GM12878 (cell line): Measurements from ENCODE around the gene TRPC1. TPM values are rescaled to one million over a fixed set of nuclear protein-coding genes. Genes with fewer than 3 reads are reported as not detected.

Source experiments
- ATAC-seq: fragments of 200-7000 bp; cut with Tn5 transposase; 3 replicates; pipeline ENCODE4 v1.9.1; 2020; ENCODE audit warnings: mild to moderate bottlenecking, moderate library complexity
- BruUV-seq: library from RNA; stranded (reverse); fragments of 400-500 nt; replicated peaks from 2 replicates; lab custom pipeline; 2021; lab: Mats Ljungman, UMichigan
- CTCF ChIA-PET: fragments of 300-600 bp; sonication (Branson Sonifier 250); formaldehyde crosslinking; extraction: SDS; loops from one replicate; lab custom pipeline; 2021; ENCODE audit warnings: inconsistent platforms; lab: Yijun Ruan, JAX
- POLR2A ChIA-PET: fragments of 350-600 bp; formaldehyde crosslinking; extraction: SDS; loops from one replicate; lab custom pipeline; 2021; ENCODE audit warnings: inconsistent platforms; lab: Charles Lee
- RAD21 ChIA-PET: fragments of 300-600 bp; sonication (Branson Sonifier 250); formaldehyde crosslinking; loops from one replicate; lab custom pipeline; 2023; ENCODE audit warnings: antibody characterized with exemption; ENCODE audit not compliant: unreplicated experiment; lab: Charles Lee
- SMC1A ChIA-PET: fragments of 300-600 bp; sonication (Branson Sonifier 250); formaldehyde crosslinking; loops from one replicate; lab custom pipeline; 2023; ENCODE audit not compliant: unreplicated experiment, uncharacterized antibody; lab: Charles Lee
- DNase-seq: peaks from one replicate; pipeline ENCODE4 v3.0.0-alpha.2; 2011; ENCODE audit warnings: low read depth, low spot score
- FAIRE-seq: peaks from 3 replicates; lab custom pipeline; 2011; peaks lifted over from hg19 to GRCh38; lab: Jason Lieb, UNC
- H2AFZ ChIP-seq: 2 replicates; pipeline ENCODE4 v1.6.0; 2011; ENCODE audit warnings: low read depth, low read length, control low read depth; ENCODE audit not compliant: control insufficient read depth
- H3K27ac ChIP-seq: 2 replicates; pipeline ENCODE4 v1.5.1; 2011; ENCODE audit warnings: control low read depth; ENCODE audit not compliant: control insufficient read depth, insufficient read depth
- H3K27me3 ChIP-seq, 2 experiments: replicated peaks in 1 of 2; 2 replicates each; pipeline versions ENCODE4 v1.6.0 to v1.6.1; 2011; ENCODE audit warnings: low read length in 1 of 2; ENCODE audit not compliant: control insufficient read depth in 2 of 2, insufficient read depth in 2 of 2
- H3K36me3 ChIP-seq, 2 experiments: 2 replicates each; pipeline ENCODE4 v1.5.1; 2011; ENCODE audit warnings: low read length in 1 of 2; ENCODE audit not compliant: control insufficient read depth in 2 of 2, insufficient read depth in 2 of 2
- H3K4me1 ChIP-seq: 2 replicates; pipeline ENCODE4 v1.6.1; 2011; ENCODE audit warnings: mild to moderate bottlenecking, low read length, moderate library complexity, mixed read lengths; ENCODE audit not compliant: control insufficient read depth, insufficient read depth
- H3K4me2 ChIP-seq: 2 replicates; pipeline ENCODE4 v1.6.0; 2011; ENCODE audit warnings: control low read depth; ENCODE audit not compliant: control insufficient read depth, insufficient read depth
- H3K4me3 ChIP-seq: fragments of 200-600 bp; sonication (generic); 2 replicates; pipeline ENCODE4 v1.5.1; 2016
- H3K79me2 ChIP-seq: 2 replicates; pipeline ENCODE4 v1.6.0; 2011; ENCODE audit warnings: low read length; ENCODE audit not compliant: control insufficient read depth, insufficient read depth
- H3K9ac ChIP-seq: 2 replicates; pipeline ENCODE4 v1.8.0; 2011; ENCODE audit warnings: low read length, control low read depth, mixed read lengths; ENCODE audit not compliant: control insufficient read depth, insufficient read depth
- H3K9me3 ChIP-seq: replicated peaks from 3 replicates; pipeline ENCODE4 v1.5.1; 2011; ENCODE audit warnings: mild to moderate bottlenecking, low read length; ENCODE audit not compliant: control insufficient read depth, insufficient read depth
- H4K20me1 ChIP-seq: 2 replicates; pipeline ENCODE4 v1.6.0; 2011; ENCODE audit not compliant: control insufficient read depth, insufficient read depth
- EGR1 ChIP-seq, 2 experiments: IDR thresholded peaks; 1 replicate in 1 of 2; 2 replicates in 1 of 2; pipeline ENCODE4 v1.6.1; 2011 to 2012; ENCODE audit warnings: low read depth in 2 of 2, low read length in 2 of 2, borderline replicate concordance in 1 of 2, mild to moderate bottlenecking in 1 of 2, moderate library complexity in 1 of 2
- HDAC6 ChIP-seq: fragments of 200-600 bp; sonication (generic); IDR thresholded peaks from one replicate; pipeline ENCODE4 v1.8.0; 2017; ENCODE audit warnings: antibody characterized with exemption; ENCODE audit not compliant: unreplicated experiment
- KAT2A ChIP-seq: conservative IDR thresholded peaks from 2 replicates; pipeline ENCODE4 v1.6.1; 2011; ENCODE audit warnings: low read depth, low read length; ENCODE audit not compliant: control insufficient read depth
- MTA2 ChIP-seq: fragments of 450-650 bp; IDR thresholded peaks from 2 replicates; pipeline ENCODE4 v1.6.1; 2016; ENCODE audit warnings: low read depth, mild to moderate bottlenecking, moderate library complexity
- NFYB ChIP-seq: IDR thresholded peaks from 2 replicates; pipeline ENCODE4 v1.6.1; 2011; ENCODE audit warnings: low read depth, mild to moderate bottlenecking, low read length, improper control_type of control experiment, moderate library complexity; ENCODE audit not compliant: insufficient read depth
- POU2F2 ChIP-seq: IDR thresholded peaks from 3 replicates; pipeline ENCODE4 v1.6.1; 2011; ENCODE audit warnings: low read depth, mild to moderate bottlenecking, low read length, borderline replicate concordance
- WGBS: methylation state at CpG from one replicate; pipeline ENCODE4 v1.1.6; 2016; ENCODE audit warnings: low lambda C conversion rate; ENCODE audit not compliant: insufficient replicate concordance, insufficient coverage; ENCODE audit errors: missing lambda C conversion rate; 5-methylcytosine and 5-hydroxymethylcytosine counted together
- in situ Hi-C: fragments of 300-500 bp; cut with MboI; formaldehyde crosslinking; loops from 9 replicates; pipeline ENCODE4 v1.14.3; 2018; ENCODE audit warnings: mixed read lengths
- intact Hi-C: fragments of 100-400 bp; cut with micrococcal nuclease; formaldehyde crosslinking; loops from one replicate; pipeline ENCODE4 v1.14.2; 2022; ENCODE audit not compliant: unreplicated experiment
- polyA plus RNA-seq, 11 experiments: library from polyadenylated mRNA; depleted of rRNA in 4 of 11; unstranded in 6 of 11; stranded (reverse) in 5 of 11; fragments of >200 nt; fragmentation: Nextera tagmentation in 4 of 11; fragmentation: Illumina TruSeq in 1 of 11; extraction: Ambion mirVana in 4 of 11; extraction: Trizol in 1 of 11; gene quantifications; 1 replicate in 1 of 11; 2 replicates in 10 of 11; pipeline versions ENCODE4 v1.2.1 to v1.2.3, GENCODE V29; 2011 to 2016; ENCODE audit warnings: inconsistent platforms in 2 of 11, missing spikeins in 2 of 11, low read depth in 1 of 11
- total RNA-seq, 4 experiments: library from RNA; depleted of rRNA in 3 of 4; stranded (reverse); fragments of >200 nt in 3 of 4; fragmentation: Illumina TruSeq in 1 of 4; extraction: Trizol in 1 of 4; gene quantifications; 2 replicates each; pipeline versions ENCODE4 v1.2.1 to v1.2.3, GENCODE V29; 2013 to 2021
- TF ChIP-seq, protein P1 (sequence below): IDR thresholded peaks from 2 replicates; pipeline ENCODE4 v1.6.1; 2011; ENCODE audit warnings: borderline replicate concordance, low read depth, mild to moderate bottlenecking, moderate library complexity, low read length; ENCODE audit not compliant: insufficient read depth, poor library complexity, severe bottlenecking
- TF ChIP-seq, protein P2 (sequence below): IDR thresholded peaks from 2 replicates; pipeline ENCODE4 v1.6.1; 2012; ENCODE audit warnings: low read depth, low read length, improper control_type of control experiment
- TF ChIP-seq, protein P3 (sequence below): fragments of 450-650 bp; IDR thresholded peaks from 2 replicates; pipeline ENCODE4 v1.6.1; 2016; ENCODE audit warnings: mild to moderate bottlenecking

TRPC1 gene
- total and polyA plus RNA-seq, 10 of the 15 experiments (the other 5 are each of a cell fraction or from before 2014, with no cell fraction given): 0.05 to 2.9 (median 0.17) TPM

DNA sequence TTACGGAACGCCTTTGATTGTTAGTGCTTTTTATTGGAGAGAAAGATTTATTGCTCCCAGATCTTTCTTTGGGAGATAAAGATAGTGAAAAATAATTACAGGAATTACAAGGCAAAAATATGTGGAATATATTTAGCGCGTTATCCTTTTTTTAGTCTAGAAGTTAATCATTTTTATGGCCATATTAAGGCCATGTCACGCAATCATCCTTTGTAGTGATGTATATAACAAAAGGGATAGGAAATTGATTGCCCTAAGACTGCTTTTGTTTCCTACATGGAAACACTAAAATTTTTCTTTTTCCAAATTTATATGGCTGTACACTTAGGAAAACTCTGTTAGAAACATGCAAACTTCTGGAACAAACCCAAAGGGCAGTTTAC is 1.5 kb downstream of the TRPC1 start:
- Histone ChIP-seq H3K4me3 (no peak overlapping the region), H2AFZ (no peak overlapping the region), H3K9ac (no peak overlapping the region), H3K36me3 (no peaks in the 10 kb centered on the region)
- RAD21 ChIA-PET: no interaction called here
- CTCF ChIA-PET: no interaction called here
- FAIRE-seq (no peak), DNase-seq (no peak)
- 97% methylated on average over 5 of the region's 5 CpGs for WGBS
- in situ Hi-C loops: no loop called here
- no TSS peak for BruUV-seq
- POLR2A ChIA-PET: no interaction called here
- TF ChIP-seq HDAC6: no peak
- TF ChIP-seq, all 136 proteins: peak for 0
- Histone ChIP-seq H4K20me1 (no peaks in the 10 kb centered on the region), H3K27ac (no peak overlapping the region), H3K79me2 (no peaks in the 10 kb centered on the region), H3K9me3 (no peaks in the 10 kb centered on the region), H3K4me2 (no peak overlapping the region), H3K4me1 (no peaks in the 10 kb centered on the region), H3K27me3 (no peaks in the 10 kb centered on the region)
- SMC1A ChIA-PET: no interaction called here
- intact Hi-C loops: no loop called here
- no peak for ATAC-seq

DNA sequence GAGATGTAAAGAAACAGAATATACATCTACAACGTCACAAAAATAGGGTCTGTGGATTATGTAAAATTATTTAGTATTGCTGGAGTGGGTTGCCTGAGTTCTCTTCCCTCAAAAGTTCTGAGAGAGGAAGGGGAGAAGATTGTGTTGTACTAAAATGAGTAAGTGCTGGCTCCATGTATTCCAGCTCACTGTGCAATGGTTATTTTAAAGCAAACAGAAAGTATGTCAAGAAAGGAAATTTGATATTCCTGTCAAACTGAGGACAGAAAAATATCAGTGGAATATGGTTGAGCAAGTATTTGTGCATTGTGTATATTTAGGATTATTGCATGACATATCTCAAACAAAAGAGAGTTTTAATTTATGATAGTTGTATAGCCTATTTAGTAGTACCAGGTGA is 2.2 kb downstream of the TRPC1 start:
- WGBS: 60% methylated on average over 1 of the region's 1 CpG
- FAIRE-seq (no peak), DNase-seq (no peak), ATAC-seq (no peak)
- H3K36me3 ChIP-seq: no peaks in the 10 kb centered on the region
- CTCF ChIA-PET: no interaction called here
- no peaks in the 10 kb centered on the region for H3K4me1 ChIP-seq
- SMC1A ChIA-PET: no interaction called here
- no peaks in the 10 kb centered on the region for H3K9me3 ChIP-seq
- RAD21 ChIA-PET: no interaction called here
- H3K27ac ChIP-seq: no peak overlapping the region
- no peaks in the 10 kb centered on the region for H3K27me3 ChIP-seq
- no peak overlapping the region for H3K9ac ChIP-seq
- no peak overlapping the region for H3K4me3 ChIP-seq
- POLR2A ChIA-PET: no interaction called here
- no peak overlapping the region for H2AFZ ChIP-seq
- H4K20me1 ChIP-seq: no peaks in the 10 kb centered on the region
- intact Hi-C loops (no loop called here), in situ Hi-C loops (no loop called here)
- no peaks in the 10 kb centered on the region for H3K79me2 ChIP-seq
- BruUV-seq: no TSS peak
- no peak overlapping the region for H3K4me2 ChIP-seq
- TF ChIP-seq POU2F2 (no peak), EGR1 (IDR thresholded peaks at IDR 0.05; ENCODE audit: borderline replicate concordance in 1 of 2, low read depth in 2 of 2, low read length in 2 of 2) (no peak), HDAC6 (no peak), KAT2A (no peak), NFYB (no peak), MTA2 (no peak)
- TF ChIP-seq, protein P1, sequence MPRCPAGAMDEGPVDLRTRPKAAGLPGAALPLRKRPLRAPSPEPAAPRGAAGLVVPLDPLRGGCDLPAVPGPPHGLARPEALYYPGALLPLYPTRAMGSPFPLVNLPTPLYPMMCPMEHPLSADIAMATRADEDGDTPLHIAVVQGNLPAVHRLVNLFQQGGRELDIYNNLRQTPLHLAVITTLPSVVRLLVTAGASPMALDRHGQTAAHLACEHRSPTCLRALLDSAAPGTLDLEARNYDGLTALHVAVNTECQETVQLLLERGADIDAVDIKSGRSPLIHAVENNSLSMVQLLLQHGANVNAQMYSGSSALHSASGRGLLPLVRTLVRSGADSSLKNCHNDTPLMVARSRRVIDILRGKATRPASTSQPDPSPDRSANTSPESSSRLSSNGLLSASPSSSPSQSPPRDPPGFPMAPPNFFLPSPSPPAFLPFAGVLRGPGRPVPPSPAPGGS: no peak
- TF ChIP-seq, protein P2, sequence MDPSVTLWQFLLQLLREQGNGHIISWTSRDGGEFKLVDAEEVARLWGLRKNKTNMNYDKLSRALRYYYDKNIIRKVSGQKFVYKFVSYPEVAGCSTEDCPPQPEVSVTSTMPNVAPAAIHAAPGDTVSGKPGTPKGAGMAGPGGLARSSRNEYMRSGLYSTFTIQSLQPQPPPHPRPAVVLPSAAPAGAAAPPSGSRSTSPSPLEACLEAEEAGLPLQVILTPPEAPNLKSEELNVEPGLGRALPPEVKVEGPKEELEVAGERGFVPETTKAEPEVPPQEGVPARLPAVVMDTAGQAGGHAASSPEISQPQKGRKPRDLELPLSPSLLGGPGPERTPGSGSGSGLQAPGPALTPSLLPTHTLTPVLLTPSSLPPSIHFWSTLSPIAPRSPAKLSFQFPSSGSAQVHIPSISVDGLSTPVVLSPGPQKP: no peak
- TF ChIP-seq, protein P3, sequence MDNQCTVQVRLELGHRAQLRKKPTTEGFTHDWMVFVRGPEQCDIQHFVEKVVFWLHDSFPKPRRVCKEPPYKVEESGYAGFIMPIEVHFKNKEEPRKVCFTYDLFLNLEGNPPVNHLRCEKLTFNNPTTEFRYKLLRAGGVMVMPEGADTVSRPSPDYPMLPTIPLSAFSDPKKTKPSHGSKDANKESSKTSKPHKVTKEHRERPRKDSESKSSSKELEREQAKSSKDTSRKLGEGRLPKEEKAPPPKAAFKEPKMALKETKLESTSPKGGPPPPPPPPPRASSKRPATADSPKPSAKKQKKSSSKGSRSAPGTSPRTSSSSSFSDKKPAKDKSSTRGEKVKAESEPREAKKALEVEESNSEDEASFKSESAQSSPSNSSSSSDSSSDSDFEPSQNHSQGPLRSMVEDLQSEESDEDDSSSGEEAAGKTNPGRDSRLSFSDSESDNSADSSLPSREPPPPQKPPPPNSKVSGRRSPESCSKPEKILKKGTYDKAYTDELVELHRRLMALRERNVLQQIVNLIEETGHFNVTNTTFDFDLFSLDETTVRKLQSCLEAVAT: no peak
